Stimulated activated CD4-positive, alpha-beta T cell treated with anti-CD3 and anti-CD28 coated beads, TNF-alpha, amount 100 ng/mL, for 4 hours (primary cell): ENCODE measurements around the gene CEP192.
"Not testable (repeated sequence)": the region's sequence is repeated elsewhere in the genome, so short reads cannot be mapped to it uniquely, and the experiment has no call there.

Experiments used
- DNase-seq, 3 experiments: peaks; one replicate each; pipeline ENCODE4 v3.0.0-alpha.2; 2020; ENCODE audit warnings: low read depth in 3 of 3

The CEP192 gene

DNA sequence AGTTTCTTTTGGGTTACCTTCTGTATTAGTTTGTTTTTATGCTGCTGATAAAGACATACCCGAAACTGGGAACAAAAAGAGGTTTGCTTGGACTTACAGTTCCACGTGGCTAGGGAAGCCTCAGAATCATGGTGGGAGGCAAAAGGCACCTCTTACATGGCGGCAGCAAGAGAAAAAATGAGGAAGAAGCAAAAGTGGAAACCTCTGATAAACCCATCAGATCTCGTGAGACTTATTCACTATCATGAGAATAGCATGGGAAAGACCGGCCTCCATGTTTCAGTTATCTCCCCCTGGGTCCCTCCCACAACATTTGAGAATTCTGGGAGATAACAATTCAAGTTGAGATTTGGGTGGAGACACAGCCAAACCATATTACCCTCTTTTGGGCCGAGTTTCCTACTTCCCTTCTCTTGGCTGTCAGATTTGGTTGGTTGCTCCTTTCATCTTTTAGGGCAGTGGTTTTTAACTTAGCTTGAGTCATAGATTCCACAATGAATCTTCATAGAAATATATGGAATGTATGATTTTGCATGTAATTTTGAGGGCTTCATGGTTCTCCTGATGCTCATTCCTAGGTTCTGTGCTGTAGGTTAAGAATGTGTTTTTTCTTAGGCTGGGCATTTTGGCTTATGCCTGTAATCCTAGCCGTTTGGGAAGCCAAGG lies 44.2 kb downstream of the CEP192 start:
- DNase-seq = no peak

DNA sequence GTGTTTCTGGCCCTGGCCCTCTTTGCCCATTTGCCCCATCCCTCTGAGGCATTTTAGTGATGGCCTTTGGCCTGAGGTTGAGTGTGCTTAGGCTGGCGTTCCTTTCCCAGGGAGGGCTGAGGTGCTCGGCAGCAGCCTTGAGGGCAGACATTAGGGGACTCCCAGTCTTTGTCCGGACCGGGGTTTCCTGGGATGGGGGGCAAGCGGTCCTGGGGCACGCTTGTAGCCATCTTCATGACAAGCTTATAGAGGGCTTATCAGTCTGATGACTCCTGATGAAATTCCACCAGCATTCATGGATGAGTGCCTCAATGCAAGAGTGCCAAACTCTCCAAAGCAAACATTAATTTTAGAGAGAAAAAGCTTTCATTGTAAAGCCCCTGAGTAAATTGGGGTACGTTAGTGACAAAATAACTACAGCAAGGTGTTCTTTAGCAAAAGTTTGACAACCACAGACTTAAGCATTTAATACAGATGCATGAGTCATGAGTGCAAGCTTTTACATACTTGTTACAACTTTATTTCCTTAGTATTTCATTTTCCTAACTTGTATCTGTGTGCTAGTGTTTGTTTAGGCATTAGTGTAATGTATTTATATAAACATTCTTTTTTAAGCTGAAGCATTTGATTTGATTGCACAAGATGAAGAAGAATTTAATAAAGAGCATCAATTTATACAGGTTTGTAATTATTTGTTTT lies 45.6 kb downstream of the CEP192 start:
- no peak for DNase-seq

DNA sequence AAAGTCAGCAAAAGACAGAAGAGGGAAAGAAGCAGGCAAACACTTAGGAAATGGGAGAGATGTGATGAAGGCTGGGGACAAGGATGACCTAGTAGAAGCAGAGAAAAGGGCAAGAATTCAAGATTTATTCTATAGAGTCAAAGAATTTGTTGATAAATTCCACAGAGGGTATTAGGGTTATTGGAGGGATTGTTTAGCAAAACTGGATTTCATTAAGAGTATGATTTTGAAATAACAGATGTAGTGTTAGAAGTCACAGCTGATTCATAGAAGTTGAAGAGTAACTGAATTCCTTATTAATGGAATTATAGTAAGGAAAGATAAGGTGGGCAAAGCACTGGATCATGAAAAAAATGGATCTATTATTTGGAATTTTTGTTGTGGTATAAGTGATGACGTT lies 48.6 kb downstream of the CEP192 start:
- DNase-seq = no peak

DNA sequence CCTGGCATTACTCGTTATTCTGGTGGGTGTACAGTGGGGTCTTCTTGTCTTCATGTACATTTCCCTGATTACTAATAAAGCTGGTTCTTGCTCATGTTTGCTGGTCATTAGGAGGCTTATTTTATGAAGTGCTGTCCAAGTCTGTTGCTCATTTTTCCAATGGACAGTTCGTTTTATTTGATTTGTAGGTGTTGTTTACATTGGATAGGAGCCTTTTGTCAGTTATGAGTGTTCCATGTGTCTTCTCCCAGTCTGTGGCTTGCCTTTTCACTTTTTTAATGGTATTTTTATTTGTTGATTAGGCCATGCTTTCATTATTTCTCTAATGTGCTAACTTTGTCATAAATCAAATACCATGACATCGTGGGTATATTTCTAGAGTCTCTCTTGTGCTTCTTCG lies 51.9 kb downstream of the CEP192 start:
- DNase-seq = no peak

DNA sequence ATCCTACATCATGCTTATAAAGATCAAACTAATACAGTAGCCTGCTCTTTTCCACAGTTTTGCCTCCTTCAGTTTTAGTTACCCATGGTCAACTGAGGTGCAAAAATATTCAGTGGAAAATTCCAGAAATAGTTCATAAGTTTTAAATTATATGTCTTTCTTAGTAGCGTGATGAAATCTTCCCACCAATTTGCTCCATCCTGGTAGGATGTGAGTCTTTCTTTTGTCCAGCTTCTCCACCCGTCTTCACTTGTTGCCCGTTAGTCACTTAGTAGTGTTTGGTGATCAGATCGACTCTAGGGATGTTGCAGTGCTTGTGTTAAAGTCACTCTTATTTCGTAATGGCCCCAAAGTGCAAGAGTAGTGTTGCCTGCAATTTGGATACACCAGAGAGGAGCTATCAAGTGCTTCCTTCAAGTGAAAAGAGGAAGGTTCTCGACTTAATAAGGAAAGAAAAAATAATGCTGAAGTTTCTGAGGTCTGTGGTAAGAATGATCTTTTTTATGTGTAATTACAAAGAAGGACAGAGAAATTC lies 57.0 kb downstream of the CEP192 start:
- no peak for DNase-seq

DNA sequence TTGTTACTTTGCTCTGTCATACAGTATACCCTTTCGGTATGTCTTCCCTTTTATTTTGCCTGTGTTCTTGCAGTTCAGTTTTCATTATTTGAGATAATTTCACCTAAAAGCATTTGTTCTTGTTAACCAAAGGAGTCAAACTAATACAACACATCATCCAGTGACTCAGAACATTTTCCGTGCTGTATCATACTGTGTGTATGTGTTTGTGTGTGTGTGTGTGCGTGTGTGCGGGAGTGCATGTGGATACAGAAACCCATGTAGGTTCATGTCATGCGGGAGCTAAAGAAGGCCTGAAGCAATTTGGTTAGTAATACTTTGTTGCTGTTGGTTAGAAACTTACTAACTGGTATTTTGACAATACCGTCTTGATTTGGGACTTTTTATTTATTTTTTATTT lies 60.0 kb downstream of the CEP192 start:
- DNase-seq = no peak

DNA sequence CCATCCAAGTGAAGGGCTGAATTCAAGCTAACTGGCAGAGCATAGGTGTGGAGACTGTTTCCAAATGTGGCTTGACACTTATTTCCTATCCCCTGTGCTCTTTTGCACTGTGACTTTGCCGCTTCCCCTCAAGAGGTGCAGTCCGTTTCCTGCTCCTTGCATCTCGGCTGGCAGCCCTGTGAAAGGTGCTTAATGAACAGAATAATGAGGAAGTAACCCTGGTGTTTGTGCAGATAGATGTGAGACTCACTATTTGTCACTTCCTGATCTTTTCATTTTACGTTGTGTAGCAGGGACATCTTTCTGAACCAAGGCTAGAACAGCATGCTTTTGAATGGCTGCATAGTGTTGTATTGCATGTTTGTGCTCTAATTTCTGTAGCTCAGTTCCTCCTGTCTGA lies 60.8 kb downstream of the CEP192 start:
- no peak for DNase-seq

DNA sequence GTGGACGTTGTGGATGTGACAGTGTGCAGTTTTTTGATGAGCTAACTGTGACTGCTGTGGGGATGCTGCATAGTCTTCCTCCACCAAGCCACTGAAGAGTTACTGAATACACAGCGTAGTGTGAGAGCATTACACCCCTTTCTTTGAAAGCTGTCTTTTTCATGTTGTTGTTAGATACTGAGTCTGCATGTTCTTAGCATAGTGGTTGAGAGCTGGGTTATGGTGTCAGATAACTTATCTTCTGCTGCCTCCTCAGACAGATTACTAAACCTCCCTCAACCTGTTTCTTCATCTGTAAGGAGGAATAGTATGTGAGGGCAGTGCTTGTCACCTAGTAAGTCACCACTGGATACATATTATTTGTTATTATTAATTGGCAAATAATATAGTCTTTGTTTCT lies 63.2 kb downstream of the CEP192 start:
- DNase-seq = no peak

DNA sequence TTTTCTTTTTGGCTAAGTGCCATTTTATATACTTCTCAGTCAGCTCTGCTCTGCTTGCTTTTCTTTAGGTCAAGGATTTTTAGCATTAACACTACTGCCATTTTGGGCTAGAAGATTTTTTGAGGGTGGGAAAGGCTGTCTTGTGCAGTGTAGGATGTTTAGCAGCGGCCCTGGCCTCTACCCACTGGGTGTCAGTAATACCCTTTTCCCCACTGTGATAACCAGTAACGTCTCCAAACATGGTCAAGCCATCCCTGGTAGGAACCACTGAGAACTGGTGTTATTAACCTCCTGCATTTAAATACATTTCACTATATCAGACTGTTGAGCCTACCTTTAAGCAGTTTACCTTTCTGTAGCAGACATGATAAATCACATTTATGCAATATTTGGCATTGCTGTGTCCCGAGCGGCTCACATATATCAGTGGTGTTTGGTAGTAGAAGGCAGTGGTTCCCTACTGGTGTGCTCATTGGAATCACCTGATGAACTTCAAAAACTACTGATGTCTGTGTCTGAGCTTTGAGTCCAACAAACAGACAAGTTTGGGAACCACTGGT lies 70.5 kb downstream of the CEP192 start:
- DNase-seq = no peak

DNA sequence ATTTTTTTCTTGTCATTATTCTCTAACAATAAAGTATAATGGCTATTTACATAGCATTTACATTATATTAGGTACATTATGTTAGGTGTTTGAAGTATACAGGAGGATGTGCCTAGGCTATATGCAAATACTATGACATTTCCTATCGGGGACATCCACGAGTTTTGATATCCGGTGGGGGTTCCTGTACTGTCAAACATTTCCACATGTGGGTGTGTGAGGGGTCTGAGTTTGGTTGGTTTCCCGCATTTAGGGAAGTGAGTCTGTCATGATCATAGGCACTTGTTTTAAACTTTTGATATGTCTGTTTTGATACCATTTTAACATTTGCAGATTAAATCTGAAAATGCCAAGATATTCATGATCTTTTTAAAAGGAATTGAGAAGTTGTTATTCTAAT lies 76.0 kb downstream of the CEP192 start:
- peak in 1 of 3 experiments; percentile 2 for DNase-seq

DNA sequence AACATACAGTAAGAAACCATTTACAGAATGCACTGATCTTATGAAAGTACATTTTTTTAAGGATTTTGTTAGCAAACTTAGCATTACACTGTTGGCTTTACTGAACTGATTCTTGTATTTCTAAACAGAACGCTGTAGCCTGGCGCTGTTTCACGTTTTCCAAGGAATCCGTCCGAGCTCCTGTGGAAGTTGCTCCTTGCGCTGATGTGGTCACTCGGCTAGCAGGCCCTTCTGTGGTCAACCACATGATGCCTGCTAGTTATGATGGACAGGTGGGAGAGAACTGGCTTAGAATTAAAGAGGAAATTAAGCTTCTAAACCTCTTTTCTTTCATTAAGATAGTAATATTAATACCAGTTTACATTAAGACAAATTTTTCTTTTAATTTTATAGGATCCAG lies 76.8 kb downstream of the CEP192 start:
- no peak for DNase-seq

DNA sequence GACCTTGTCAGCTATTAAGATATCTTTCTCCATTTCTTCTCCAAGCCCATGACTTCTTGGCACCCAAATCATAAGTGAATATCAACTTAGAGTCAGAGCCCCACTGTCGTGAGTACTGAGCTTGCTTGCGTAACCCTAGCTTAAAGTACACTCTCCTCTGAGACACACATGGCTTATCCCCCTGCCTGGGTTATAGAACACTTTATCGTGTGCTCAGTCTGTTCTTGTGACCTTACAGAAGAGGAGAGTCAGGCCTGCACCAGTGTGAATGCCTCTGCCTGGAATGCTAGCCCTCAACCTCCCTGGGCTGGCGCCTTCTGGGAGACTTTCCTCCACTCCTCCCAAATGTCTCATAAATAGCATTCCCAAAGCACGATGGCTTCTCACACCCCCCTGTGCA lies 79.3 kb downstream of the CEP192 start:
- no peak for DNase-seq

DNA sequence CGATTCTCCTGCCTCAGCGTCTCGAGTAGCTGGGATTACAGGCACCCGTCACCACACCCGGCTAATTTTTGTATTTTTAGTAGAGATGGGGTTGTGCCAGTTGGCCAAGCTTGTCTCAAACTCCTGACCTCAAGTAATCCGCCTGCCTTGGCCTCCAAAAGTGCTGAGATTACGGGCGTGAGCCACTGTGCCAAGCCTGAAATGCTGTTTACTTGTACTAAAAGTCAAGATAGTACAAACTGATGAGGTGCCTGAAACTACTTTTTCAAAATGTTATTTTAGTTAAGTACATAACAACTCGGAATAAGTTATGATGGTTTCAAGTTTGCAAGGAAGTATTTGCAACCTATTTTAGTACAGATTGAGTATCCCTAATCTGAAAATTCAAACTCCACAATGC lies 85.7 kb downstream of the CEP192 start:
- no peak for DNase-seq

DNA sequence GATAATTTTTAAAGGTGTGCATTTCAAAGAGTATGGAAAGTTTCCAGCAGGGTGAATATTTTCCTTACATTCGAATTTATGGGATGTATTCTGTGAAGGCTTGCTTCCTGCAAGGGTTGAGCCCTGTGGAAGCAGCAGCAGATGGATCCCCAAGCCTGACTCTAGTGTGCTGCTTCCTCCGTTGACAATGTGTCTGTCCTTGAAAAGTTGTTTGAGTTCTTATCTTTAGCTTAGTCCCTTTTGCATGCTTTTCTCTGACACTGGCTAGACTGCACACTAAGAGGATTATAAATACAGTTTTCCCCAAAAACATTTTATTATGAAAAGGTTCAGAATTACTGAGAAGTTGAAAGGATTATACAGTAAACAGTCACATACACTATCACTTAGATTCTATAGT lies 86.3 kb downstream of the CEP192 start:
- no peak for DNase-seq

DNA sequence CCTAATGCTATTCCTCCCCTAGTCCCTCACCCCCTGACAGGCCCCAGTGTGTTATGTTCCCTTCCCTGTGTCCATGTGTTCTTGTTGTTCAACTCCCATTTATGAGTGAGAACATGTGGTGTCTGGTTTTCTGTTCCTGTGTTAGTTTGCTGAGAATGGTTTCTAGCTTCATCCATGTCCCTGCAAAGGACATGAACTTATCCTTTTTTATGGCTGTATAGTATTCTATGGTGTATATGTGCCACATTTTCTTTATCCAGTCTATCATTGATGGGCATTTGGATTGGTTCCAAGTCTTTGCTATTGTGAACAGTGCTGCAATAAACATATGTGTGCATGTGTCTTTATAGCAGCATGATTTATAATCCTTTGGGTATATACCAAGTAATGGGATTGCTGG lies 86.9 kb downstream of the CEP192 start:
- DNase-seq = not testable (repeated sequence)

DNA sequence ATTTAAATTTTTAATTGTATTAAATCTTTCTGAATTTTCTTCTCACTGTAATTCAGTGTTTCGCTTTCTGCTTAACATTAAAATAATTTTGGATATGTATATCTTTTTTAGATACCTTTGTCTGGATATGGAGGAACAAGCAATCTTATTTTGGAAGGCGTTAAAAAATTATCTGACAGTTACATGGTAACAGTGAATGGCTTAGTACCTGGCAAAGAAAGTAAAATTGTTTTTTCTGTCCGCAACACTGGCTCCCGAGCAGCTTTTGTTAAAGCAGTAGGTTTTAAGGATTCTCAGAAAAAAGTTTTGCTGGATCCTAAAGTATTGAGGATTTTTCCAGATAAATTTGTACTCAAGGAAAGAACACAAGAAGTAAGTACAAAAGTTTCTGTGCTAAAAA lies 95.7 kb downstream of the CEP192 start:
- DNase-seq = no peak

DNA sequence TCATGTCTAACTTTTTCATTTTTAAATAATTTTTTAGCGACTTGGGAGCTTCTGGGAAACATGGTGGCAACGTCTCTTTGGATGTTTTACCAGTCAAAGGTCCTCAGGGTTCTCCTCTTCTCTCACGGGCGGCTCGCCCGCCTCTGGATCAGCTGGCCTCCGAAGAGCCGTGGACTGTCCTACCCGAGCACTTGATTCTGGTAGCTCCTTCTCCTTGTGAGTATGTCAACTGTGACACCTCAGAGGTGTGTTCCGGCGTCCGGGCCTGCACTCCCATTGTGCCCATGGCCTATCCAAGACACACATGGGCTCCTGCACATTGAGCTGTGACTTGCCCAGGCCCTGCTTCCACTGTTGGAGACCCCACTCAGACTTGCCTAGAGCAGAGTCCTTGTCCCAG lies 104.3 kb downstream of the CEP192 start:
- DNase-seq = no peak

DNA sequence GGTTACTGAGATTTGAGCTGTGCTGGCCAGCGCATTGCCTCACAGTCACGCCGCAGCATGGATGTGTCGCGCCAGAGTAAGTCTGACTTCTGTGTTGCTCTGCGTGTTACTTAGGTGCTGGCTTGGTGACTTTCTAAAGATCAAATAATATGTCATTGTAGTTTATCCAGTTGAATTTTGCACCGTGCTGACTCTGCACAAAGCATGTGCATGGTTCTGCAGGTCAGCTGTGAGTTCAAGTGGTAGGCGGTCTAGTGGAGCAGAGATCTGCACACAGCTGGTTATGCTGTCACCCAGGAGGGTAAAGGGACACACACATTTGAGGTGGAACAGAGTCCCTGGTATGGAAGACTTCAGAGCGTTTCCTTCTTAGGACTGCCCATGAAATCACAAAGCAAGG lies 105.1 kb downstream of the CEP192 start:
- no peak for DNase-seq

DNA sequence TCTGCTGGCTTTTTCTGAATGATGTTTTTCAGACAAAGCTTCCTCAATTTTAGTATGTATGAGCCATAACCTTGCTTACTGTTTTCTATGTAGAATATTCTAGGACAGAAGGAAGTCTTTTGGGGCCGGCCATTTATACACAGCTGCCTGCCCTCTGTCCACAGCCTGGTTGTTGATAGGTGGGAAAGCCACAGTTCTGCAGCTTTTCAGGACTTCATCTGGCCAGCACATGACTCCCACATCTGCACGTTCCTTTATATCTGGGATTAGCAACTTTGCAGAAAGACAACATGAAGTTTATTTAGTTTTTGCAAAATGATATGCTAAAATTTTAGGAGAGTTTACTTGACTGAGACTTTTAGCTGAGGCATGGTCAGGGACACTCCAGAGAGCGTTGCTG lies 105.6 kb downstream of the CEP192 start:
- no peak for DNase-seq

DNA sequence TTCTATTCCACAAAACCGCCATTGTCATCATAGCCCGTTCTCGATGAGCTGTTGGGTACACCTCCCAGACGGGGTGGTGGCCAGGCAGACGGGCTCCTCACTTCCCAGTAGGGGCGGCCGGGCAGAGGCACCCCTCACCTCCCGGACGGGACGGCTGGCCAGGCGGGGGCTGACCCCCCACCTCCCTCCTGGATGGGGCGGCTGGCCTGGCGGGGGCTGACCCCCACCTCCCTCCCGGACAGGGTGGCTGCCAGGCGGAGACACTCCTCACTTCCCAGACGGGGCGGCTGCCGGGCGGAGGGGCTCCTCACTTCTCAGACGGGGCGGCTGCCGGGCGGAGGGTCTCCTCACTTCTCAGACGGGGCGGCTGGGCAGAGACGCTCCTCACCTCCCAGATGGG lies 106.9 kb downstream of the CEP192 start:
- DNase-seq = not testable (repeated sequence)

DNA sequence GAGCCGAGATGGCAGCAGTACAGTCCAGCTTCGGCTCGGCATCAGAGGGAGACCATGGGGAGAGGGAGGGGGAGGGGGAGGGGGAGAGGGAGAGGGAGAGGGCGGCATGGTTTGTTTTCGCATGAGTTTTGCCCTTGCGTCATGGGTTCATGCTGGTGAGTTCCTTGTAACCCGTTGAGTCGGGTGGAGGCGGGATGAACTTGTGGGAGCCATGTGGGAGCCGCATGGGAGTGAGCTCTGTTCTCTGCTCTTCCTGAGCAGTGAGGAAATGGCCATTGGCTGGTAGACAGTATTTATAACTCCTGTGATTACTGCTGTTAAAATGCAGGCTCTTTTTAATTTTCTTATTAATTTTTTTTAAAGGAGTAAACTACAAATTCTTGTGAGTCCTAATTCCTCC lies 108.0 kb downstream of the CEP192 start:
- DNase-seq = no peak

DNA sequence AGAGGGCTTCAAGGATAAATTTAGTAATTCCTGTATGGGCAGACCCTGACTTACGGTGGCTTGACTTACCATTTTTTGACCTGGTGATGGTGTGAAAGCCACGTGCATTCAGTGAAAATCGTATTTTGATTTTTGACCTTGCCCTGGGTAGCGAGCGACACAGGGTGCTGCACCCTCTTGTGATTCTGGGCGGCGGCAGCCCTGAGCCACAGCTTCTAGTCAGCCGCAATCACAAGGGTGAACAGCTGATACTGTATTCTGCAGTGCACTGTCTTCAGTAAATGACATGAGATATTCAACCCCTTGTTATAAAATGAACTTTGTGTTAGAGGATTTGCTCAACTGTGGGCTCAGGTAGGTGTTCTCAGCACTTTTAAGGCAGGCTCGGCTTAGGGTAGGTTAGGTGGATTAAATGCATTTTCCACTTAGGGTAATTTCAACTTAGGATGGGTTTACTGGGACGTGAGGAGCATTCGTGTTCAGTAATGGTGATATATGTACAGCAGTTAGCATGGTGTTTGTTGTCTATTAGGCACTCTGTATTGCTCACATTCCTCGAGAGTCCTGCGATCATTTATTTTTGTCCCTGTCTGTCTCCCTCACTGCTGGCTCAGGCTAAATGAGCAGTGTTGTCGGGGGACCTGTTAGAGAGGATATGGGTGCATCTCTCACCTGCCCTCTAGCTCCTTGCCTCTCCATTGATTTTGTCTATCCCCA lies 109.9 kb downstream of the CEP192 start:
- no peak for DNase-seq
